Measurements from ENCODE around the gene MSRB1.

Gene MSRB1

GRCh38 chr16:1942810-1943726 is at the start of gene MSRB1:
Gene MSRB1, minus strand, starts transcription at chr16:1943199. Its CDS starts 43 bp downstream, at chr16:1943156.
- ATAC-seq (replicated peaks; ENCODE audit: extremely low read depth, poor library complexity, severe bottlenecking) (peak; percentile 99), DNase-seq (ENCODE audit: low spot score in 2 of 2) (peak; percentile 96 to 97)
- Mint-ChIP-seq H3K4me1 (peaks cover 11% of the 10 kb centered on the region), H3K27me3 (no peaks in the 10 kb centered on the region), H3K36me3 (ENCODE audit: insufficient read depth) (peaks cover 6% of the 10 kb centered on the region), H3K9me3 (no peaks in the 10 kb centered on the region), H3K27ac (ENCODE audit: low read depth) (peak within 1 kb of the TSS; percentile 59), H3K4me3 (peak within 1 kb of the TSS; percentile 91)

GRCh38 chr16:1991948-1992703 is 49.1 kb upstream of the MSRB1 start:
- Mint-ChIP-seq H3K27ac (ENCODE audit: low read depth) (peak overlapping the region; percentile 73), H3K27me3 (peaks cover 14% of the 10 kb centered on the region), H3K36me3 (ENCODE audit: insufficient read depth) (peaks cover 12% of the 10 kb centered on the region), H3K9me3 (no peaks in the 10 kb centered on the region), H3K4me1 (peaks cover 14% of the 10 kb centered on the region), H3K4me3 (peak overlapping the region; percentile 67)
- peak; percentile 63 for ATAC-seq (replicated peaks; ENCODE audit: extremely low read depth, poor library complexity, severe bottlenecking)
- peak; percentile 90 to 91 for DNase-seq (ENCODE audit: low spot score in 2 of 2)

GRCh38 chr16:1991588-1991947 is 48.6 kb upstream of the MSRB1 start:
- no peak for ATAC-seq (replicated peaks; ENCODE audit: extremely low read depth, poor library complexity, severe bottlenecking)
- Mint-ChIP-seq H3K27me3 (peaks cover 14% of the 10 kb centered on the region), H3K36me3 (ENCODE audit: insufficient read depth) (peaks cover 12% of the 10 kb centered on the region)

DNA sequence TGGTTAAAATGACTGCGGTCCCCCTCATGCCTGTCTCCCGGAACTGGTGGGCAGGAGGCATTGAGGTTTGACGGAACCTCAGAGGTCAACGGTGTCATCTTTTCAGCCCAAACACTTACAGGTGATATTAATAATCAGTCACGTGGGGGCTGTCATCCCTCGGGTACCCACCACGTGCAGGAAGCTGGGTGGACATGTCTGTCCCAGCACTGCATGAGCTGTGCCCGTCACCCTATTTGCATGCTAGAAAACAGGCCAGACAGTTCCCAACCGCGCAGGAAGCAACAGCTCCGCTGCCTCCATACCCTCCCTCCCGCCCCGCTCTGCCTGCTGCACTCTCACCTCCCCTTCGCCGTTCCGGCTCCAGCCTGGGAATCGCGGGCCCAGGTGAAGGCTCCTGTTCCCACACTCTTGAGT is 48.1 kb upstream of the MSRB1 start:
- Mint-ChIP-seq H3K4me3 (peak overlapping the region; percentile 67), H3K27ac (ENCODE audit: low read depth) (peak overlapping the region; percentile 73), H3K36me3 (ENCODE audit: insufficient read depth) (peaks cover 16% of the 10 kb centered on the region), H3K9me3 (no peaks in the 10 kb centered on the region), H3K4me1 (peaks cover 14% of the 10 kb centered on the region), H3K27me3 (peaks cover 14% of the 10 kb centered on the region)
- ATAC-seq (replicated peaks; ENCODE audit: extremely low read depth, poor library complexity, severe bottlenecking) (peak; percentile 63), DNase-seq (ENCODE audit: low spot score in 2 of 2) (peak in 1 of 2 donors; percentile 45)

More at GRCh38 chr16:1991588-1991947, 48.6 kb upstream of the MSRB1 start:
- H3K9me3 Mint-ChIP-seq = no peaks in the 10 kb centered on the region
- no peak for DNase-seq (ENCODE audit: low spot score in 2 of 2)
- peaks cover 14% of the 10 kb centered on the region for H3K4me1 Mint-ChIP-seq
- peak overlapping the region; percentile 73 for H3K27ac Mint-ChIP-seq (ENCODE audit: low read depth)
- peak overlapping the region; percentile 67 for H3K4me3 Mint-ChIP-seq

DNA sequence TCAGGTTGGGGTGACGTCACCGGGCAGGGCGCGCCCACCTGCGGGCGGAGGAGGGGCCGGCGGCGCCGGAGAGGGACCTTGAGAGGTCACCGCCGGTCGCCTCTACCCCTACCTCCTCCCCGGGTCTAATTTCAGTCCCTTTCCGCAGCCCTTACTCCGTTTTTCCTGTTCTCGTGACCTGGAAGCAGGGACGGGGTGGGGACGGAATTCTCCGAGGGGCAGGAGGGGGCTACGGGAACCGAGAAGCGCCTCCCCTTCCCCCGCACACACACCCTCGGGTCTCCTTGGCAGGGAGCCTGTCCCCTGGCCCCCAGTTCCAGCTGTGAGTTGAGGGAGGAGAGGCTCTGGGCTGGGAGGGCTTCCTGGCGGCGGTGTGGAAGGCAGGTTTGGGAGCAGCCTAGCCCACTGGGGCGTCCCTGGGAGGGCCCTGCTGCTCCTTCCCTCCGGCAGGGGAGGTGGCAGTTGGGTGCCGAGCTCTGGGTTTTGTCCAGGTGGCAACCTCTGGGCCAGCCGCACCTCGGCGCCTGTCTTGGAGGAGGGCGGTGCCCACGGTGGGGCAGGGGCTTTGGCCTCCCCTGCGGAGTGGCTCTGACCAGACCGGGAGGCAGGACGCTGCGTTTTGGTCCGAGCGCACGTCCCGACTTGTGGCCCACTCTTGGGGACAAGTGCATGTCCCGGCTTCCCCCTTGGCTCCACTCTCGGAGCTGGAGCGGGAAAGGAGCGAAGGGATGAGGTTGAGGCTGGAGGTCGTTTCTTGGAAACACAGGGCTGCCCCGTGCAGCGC is 47.5 kb upstream of the MSRB1 start:
- no peak for ATAC-seq (replicated peaks; ENCODE audit: extremely low read depth, poor library complexity, severe bottlenecking)
- H3K4me3 Mint-ChIP-seq = peak overlapping the region; percentile 67
- DNase-seq (ENCODE audit: low spot score in 2 of 2) = no peak
- no peaks in the 10 kb centered on the region for H3K9me3 Mint-ChIP-seq
- H3K36me3 Mint-ChIP-seq (ENCODE audit: insufficient read depth) = peaks cover 18% of the 10 kb centered on the region
- H3K4me1 Mint-ChIP-seq = peaks cover 14% of the 10 kb centered on the region
- H3K27me3 Mint-ChIP-seq = peaks cover 14% of the 10 kb centered on the region
- peak overlapping the region; percentile 73 for H3K27ac Mint-ChIP-seq (ENCODE audit: low read depth)

- Mint-ChIP-seq H3K9me3 (no peaks in the 10 kb centered on the region), H3K4me1 (peaks cover 15% of the 10 kb centered on the region), H3K4me3 (peak overlapping the region; percentile 67), H3K27ac (ENCODE audit: low read depth) (no peak overlapping the region), H3K36me3 (ENCODE audit: insufficient read depth) (peaks cover 18% of the 10 kb centered on the region), H3K27me3 (peaks cover 14% of the 10 kb centered on the region)
- no peak for DNase-seq (ENCODE audit: low spot score in 2 of 2)
- no peak for ATAC-seq (replicated peaks; ENCODE audit: extremely low read depth, poor library complexity, severe bottlenecking)
These were observed 47.0 kb upstream of the MSRB1 start for GRCh38 chr16:1990101-1990350.

GRCh38 chr16:1989209-1990100 is 46.5 kb upstream of the MSRB1 start, which contains the start of gene SYNGR3:
Gene SYNGR3, plus strand, starts transcription at chr16:1989970. Its CDS starts 133 bp downstream, at chr16:1990103.
- peaks cover 22% of the 10 kb centered on the region for H3K36me3 Mint-ChIP-seq (ENCODE audit: insufficient read depth)
- no peaks in the 10 kb centered on the region for H3K9me3 Mint-ChIP-seq
- ATAC-seq (replicated peaks; ENCODE audit: extremely low read depth, poor library complexity, severe bottlenecking) (no peak), DNase-seq (ENCODE audit: low spot score in 2 of 2) (no peak)
- peaks cover 14% of the 10 kb centered on the region for H3K27me3 Mint-ChIP-seq
- H3K27ac Mint-ChIP-seq (ENCODE audit: low read depth) = peak within 1 kb of the TSS; percentile 73
- H3K4me1 Mint-ChIP-seq = peaks cover 20% of the 10 kb centered on the region
- H3K4me3 Mint-ChIP-seq = peak within 1 kb of the TSS; percentile 67

GRCh38 chr16:1987198-1987597 is 44.2 kb upstream of the MSRB1 start:
- ATAC-seq (replicated peaks; ENCODE audit: extremely low read depth, poor library complexity, severe bottlenecking) (no peak), DNase-seq (ENCODE audit: low spot score in 2 of 2) (no peak)
- Mint-ChIP-seq H3K9me3 (no peaks in the 10 kb centered on the region), H3K27ac (ENCODE audit: low read depth) (no peak overlapping the region), H3K4me1 (peaks cover 25% of the 10 kb centered on the region), H3K4me3 (no peak overlapping the region), H3K36me3 (ENCODE audit: insufficient read depth) (peaks cover 21% of the 10 kb centered on the region), H3K27me3 (peaks cover 24% of the 10 kb centered on the region)

- Mint-ChIP-seq H3K4me1 (peaks cover 15% of the 10 kb centered on the region), H3K27me3 (peaks cover 28% of the 10 kb centered on the region), H3K4me3 (peak overlapping the region; percentile 72), H3K9me3 (no peaks in the 10 kb centered on the region), H3K27ac (ENCODE audit: low read depth) (no peak overlapping the region), H3K36me3 (ENCODE audit: insufficient read depth) (peaks cover 21% of the 10 kb centered on the region)
- ATAC-seq (replicated peaks; ENCODE audit: extremely low read depth, poor library complexity, severe bottlenecking) = no peak
- no peak for DNase-seq (ENCODE audit: low spot score in 2 of 2)
These were observed 42.6 kb upstream of the MSRB1 start for GRCh38 chr16:1985466-1986150.

DNA sequence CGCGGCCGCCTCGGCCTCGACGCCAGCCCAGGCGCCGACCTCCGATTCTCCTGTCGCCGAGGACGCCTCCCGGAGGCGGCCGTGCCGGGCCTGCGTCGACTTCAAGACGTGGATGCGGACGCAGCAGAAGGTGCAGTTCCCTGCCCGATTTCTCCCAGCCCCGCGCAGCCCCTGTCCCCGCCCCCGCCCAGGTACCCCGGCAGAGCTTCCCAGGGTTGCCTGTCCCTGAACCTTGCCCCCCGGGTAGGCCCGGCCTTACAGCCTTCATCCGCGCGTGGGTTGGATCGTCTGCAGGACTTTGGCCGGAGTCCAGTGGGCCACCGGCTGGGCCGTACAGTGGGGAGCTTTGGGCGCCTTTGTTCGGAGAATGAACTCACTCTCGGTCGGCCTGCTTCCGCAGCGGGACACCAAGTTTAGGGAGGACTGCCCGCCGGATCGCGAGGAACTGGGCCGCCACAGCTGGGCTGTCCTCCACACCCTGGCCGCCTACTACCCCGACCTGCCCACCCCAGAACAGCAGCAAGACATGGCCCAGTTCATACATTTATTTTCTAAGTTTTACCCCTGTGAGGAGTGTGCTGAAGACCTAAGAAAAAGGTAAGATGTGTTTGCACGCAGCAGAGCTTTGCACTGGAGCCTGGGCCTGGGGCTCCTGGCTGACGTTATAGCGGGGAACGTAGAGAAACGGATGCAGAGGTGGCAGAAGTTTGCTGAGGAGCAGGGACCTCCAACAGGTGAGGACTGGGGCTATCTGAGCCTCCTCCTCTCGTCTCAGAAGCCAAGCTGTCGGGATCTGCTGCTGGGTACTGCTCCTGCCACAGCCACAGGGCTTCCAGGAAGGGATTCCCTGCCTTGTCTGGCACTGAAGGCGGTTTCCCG is 41.6 kb upstream of the MSRB1 start:
- DNase-seq (ENCODE audit: low spot score in 2 of 2) = no peak
- H3K27ac Mint-ChIP-seq (ENCODE audit: low read depth) = no peak overlapping the region

More for the DNA sequence above, 41.6 kb upstream of the MSRB1 start:
- Mint-ChIP-seq H3K4me1 (peaks cover 12% of the 10 kb centered on the region), H3K9me3 (no peaks in the 10 kb centered on the region), H3K27me3 (peaks cover 28% of the 10 kb centered on the region), H3K4me3 (peak overlapping the region; percentile 72), H3K36me3 (ENCODE audit: insufficient read depth) (peaks cover 21% of the 10 kb centered on the region)
- ATAC-seq (replicated peaks; ENCODE audit: extremely low read depth, poor library complexity, severe bottlenecking) = peak; percentile 43

All from central memory CD8-positive, alpha-beta T cell (primary cell).